ENCODE data around the gene FHIP1B. TPM values are rescaled to one million over a fixed set of nuclear protein-coding genes. Genes with fewer than 3 reads are reported as not detected.

FHIP1B gene
- total RNA-seq, 1 experiment from 2014 or later: 32.1 TPM

- no peak for TF ChIP-seq ZNF274 (IDR thresholded peaks at IDR 0.05; ENCODE audit: low read depth, low read length)
These were observed 2.8 kb upstream of the FHIP1B start (continued) for GRCh38 chr11:6237266-6237665.

- BruUV-seq (replicated peaks): TSS peak; percentile 49
- H3K79me2 ChIP-seq (ENCODE audit: insufficient read depth, low read length): peaks cover 52% of the 10 kb centered on the region
- TF ChIP-seq, protein P1, sequence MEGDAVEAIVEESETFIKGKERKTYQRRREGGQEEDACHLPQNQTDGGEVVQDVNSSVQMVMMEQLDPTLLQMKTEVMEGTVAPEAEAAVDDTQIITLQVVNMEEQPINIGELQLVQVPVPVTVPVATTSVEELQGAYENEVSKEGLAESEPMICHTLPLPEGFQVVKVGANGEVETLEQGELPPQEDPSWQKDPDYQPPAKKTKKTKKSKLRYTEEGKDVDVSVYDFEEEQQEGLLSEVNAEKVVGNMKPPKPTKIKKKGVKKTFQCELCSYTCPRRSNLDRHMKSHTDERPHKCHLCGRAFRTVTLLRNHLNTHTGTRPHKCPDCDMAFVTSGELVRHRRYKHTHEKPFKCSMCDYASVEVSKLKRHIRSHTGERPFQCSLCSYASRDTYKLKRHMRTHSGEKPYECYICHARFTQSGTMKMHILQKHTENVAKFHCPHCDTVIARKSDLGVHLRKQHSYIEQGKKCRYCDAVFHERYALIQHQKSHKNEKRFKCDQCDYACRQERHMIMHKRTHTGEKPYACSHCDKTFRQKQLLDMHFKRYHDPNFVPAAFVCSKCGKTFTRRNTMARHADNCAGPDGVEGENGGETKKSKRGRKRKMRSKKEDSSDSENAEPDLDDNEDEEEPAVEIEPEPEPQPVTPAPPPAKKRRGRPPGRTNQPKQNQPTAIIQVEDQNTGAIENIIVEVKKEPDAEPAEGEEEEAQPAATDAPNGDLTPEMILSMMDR (IDR thresholded peaks at IDR 0.05 in 2 of 3, conservative IDR thresholded peaks at IDR 0.05 in 1 of 3; ENCODE audit: borderline replicate concordance in 1 of 3, insufficient read depth in 1 of 3, low read depth in 2 of 3, low read length in 2 of 3): no peak
- TF ChIP-seq EZH2 (IDR thresholded peaks at IDR 0.05) (no peak), POLR2A (IDR thresholded peaks at IDR 0.05; ENCODE audit: borderline replicate concordance, extremely low read depth, insufficient read depth, insufficient read length) (no peak), TCF7L2 (IDR thresholded peaks at IDR 0.05; ENCODE audit: borderline replicate concordance, extremely low read depth, insufficient read depth, insufficient read length) (no peak), EGR1 (IDR thresholded peaks at IDR 0.05; ENCODE audit: low read depth) (no peak), EZH2phosphoT487 (IDR thresholded peaks at IDR 0.05; ENCODE audit: borderline replicate concordance) (no peak), POLR2AphosphoS5 (IDR thresholded peaks at IDR 0.05; ENCODE audit: low read depth, low read length) (no peak), RAD21 (IDR thresholded peaks at IDR 0.05; ENCODE audit: low read depth) (no peak), FOSL1 (IDR thresholded peaks at IDR 0.05; ENCODE audit: low read depth) (no peak), SIN3A (IDR thresholded peaks at IDR 0.05; ENCODE audit: low read depth) (no peak; the same call in 1 of the 2 replicates), CBX3 (IDR thresholded peaks at IDR 0.05; ENCODE audit: low read depth) (no peak), JUND (IDR thresholded peaks at IDR 0.05) (no peak), ZFX (IDR thresholded peaks at IDR 0.05) (no peak), SRF (IDR thresholded peaks at IDR 0.05; ENCODE audit: low read depth) (no peak), ZBTB33 (IDR thresholded peaks at IDR 0.05; ENCODE audit: extremely low read depth, insufficient replicate concordance, low read length) (no peak)
- TF ChIP-seq, protein P2, sequence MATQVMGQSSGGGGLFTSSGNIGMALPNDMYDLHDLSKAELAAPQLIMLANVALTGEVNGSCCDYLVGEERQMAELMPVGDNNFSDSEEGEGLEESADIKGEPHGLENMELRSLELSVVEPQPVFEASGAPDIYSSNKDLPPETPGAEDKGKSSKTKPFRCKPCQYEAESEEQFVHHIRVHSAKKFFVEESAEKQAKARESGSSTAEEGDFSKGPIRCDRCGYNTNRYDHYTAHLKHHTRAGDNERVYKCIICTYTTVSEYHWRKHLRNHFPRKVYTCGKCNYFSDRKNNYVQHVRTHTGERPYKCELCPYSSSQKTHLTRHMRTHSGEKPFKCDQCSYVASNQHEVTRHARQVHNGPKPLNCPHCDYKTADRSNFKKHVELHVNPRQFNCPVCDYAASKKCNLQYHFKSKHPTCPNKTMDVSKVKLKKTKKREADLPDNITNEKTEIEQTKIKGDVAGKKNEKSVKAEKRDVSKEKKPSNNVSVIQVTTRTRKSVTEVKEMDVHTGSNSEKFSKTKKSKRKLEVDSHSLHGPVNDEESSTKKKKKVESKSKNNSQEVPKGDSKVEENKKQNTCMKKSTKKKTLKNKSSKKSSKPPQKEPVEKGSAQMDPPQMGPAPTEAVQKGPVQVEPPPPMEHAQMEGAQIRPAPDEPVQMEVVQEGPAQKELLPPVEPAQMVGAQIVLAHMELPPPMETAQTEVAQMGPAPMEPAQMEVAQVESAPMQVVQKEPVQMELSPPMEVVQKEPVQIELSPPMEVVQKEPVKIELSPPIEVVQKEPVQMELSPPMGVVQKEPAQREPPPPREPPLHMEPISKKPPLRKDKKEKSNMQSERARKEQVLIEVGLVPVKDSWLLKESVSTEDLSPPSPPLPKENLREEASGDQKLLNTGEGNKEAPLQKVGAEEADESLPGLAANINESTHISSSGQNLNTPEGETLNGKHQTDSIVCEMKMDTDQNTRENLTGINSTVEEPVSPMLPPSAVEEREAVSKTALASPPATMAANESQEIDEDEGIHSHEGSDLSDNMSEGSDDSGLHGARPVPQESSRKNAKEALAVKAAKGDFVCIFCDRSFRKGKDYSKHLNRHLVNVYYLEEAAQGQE (IDR thresholded peaks at IDR 0.05; ENCODE audit: low read depth): no peak
- TF ChIP-seq, protein P3, sequence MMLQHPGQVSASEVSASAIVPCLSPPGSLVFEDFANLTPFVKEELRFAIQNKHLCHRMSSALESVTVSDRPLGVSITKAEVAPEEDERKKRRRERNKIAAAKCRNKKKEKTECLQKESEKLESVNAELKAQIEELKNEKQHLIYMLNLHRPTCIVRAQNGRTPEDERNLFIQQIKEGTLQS (IDR thresholded peaks at IDR 0.05): no peak
- TF ChIP-seq, protein P4, sequence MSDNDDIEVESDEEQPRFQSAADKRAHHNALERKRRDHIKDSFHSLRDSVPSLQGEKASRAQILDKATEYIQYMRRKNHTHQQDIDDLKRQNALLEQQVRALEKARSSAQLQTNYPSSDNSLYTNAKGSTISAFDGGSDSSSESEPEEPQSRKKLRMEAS (IDR thresholded peaks at IDR 0.05): no peak
These were observed 451 bp downstream of the FHIP1B start for GRCh38 chr11:6233984-6234386.

More at GRCh38 chr11:6233984-6234386, 451 bp downstream of the FHIP1B start:
- H3K9ac ChIP-seq (ENCODE audit: low read length): peak overlapping the region; percentile 94
- ChIA-PET RAD21 (ENCODE audit: low non-redundant PET in 1 of 2, low total read pairs in 2 of 2, uncharacterized antibody in 2 of 2, unreplicated experiment in 2 of 2) (no interaction called here), CTCF (interaction anchor here (1.0 to 2.6 kb wide), 4 partner anchors 16 to 129 kb away, joined by 7 to 12 read pairs (median 7); no protein-coding TSS in a partner anchor), POLR2A (interaction anchor here (1.5 kb wide), 1 partner anchor 16 kb away, joined by 4 read pairs; no protein-coding TSS in a partner anchor)
- peak overlapping the region; percentile 93 to 97 for H3K4me3 ChIP-seq (replicated peaks in 1 of 2; ENCODE audit: low read depth in 1 of 2, low read length in 2 of 2)
- H3K27ac ChIP-seq (ENCODE audit: low read depth, low read length): peak overlapping the region; percentile 25; the same call in 1 of the 2 replicates
- peaks cover 0 to 16% of the 10 kb centered on the region in 2 experiments; a peak in 2 of 4 replicates for H3K4me1 ChIP-seq (ENCODE audit: control insufficient read depth in 1 of 2, insufficient read depth in 2 of 2, low read length in 2 of 2)
- DNase-seq (ENCODE audit: low read depth, low spot score) (no peak), ATAC-seq (peak; percentile 1)
- H4K20me1 ChIP-seq (ENCODE audit: insufficient read depth): no peaks in the 10 kb centered on the region
- no peak overlapping the region for H2AFZ ChIP-seq (ENCODE audit: low read depth, low read length, poor library complexity, severe bottlenecking)
- H3K4me2 ChIP-seq (ENCODE audit: low read length): peak overlapping the region; percentile 83
- no peaks in the 10 kb centered on the region for H3K36me3 ChIP-seq (ENCODE audit: control insufficient read depth in 1 of 2, insufficient read depth in 2 of 2, low read length in 2 of 2)
- peaks cover 6% of the 10 kb centered on the region; the same call in 1 of the 2 replicates for H3K9me2 ChIP-seq (ENCODE audit: insufficient read depth)
- H3K9me3 ChIP-seq (ENCODE audit: control insufficient read depth in 1 of 2, insufficient read depth in 1 of 2, low read depth in 1 of 2, low read length in 2 of 2): no peaks in the 10 kb centered on the region
- H3K27me3 ChIP-seq (ENCODE audit: insufficient read depth, low read length): no peaks in the 10 kb centered on the region
- intact Hi-C loops (cut with micrococcal nuclease): no loop called here

All from HCT116 (cell line).